Motor neuron (in vitro differentiated cells): ENCODE measurements around the gene FUBP1. TPM values are rescaled to one million over a fixed set of nuclear protein-coding genes. Genes with fewer than 3 reads are reported as not detected.
A peak's percentile ranks its signal among the peaks of the same experiment; 100 is the strongest.
"Not testable (repeated sequence)": the region's sequence is repeated elsewhere in the genome, so short reads cannot be mapped to it uniquely, and the experiment has no call there.

Experiments
- ATAC-seq, 8 experiments: fragments of 200-7000 bp; cut with Tn5 transposase; replicated peaks in 6 of 8; 2 replicates each; pipeline ENCODE4 v1.8.0; 2021; ENCODE audit warnings: mild to moderate bottlenecking in 8 of 8, moderate library complexity in 8 of 8
- H3K27ac ChIP-seq, 2 donors: fragments of 250-450 bp; sonication (Bioruptor Pico); 2 replicates each; pipeline ENCODE4 v1.9.0; 2021; ENCODE audit warnings: antibody characterized with exemption in 2 of 2, mild to moderate bottlenecking in 2 of 2, moderate library complexity in 1 of 2
- H3K4me1 ChIP-seq, 2 donors: fragments of 250-450 bp; sonication (Bioruptor Pico); replicated peaks in 1 of 2; 2 replicates each; pipeline ENCODE4 v1.6.1; 2021; ENCODE audit warnings: antibody characterized with exemption in 2 of 2, mild to moderate bottlenecking in 2 of 2, moderate library complexity in 1 of 2
- H3K4me3 ChIP-seq, 5 donors: fragments of 250-450 bp; sonication (Bioruptor Pico); 2 replicates each; pipeline ENCODE4 v1.9.0; 2021; ENCODE audit warnings: antibody characterized with exemption in 5 of 5, mild to moderate bottlenecking in 5 of 5, moderate library complexity in 4 of 5
- WGBS, 10 experiments: fragments of 450-650 bp; shearing (Covaris generic); methylation state at CpG; one replicate each; pipeline ENCODE4 v1.0.0; 2022; 5-methylcytosine and 5-hydroxymethylcytosine counted together
- in situ Hi-C, 9 experiments: fragments of 400-800 bp; cut with MboI; loops; one replicate each; pipeline ENCODE4 v1.15.0; 2021; ENCODE audit warnings: low sequenced_read_pairs in 9 of 9, low pct_unique_long_range_greater_than_20kb in 2 of 9; ENCODE audit not compliant: unreplicated experiment in 9 of 9
- total RNA-seq, 8 experiments: library from RNA; unstranded; fragments of 300-600 nt; gene quantifications; 2 replicates each; pipeline versions ENCODE4 v1.2.3 to v1.2.4, GENCODE V29; 2022

FUBP1 gene
- total RNA-seq = 100 to 1,000 TPM in 7 of 8 experiments, 10 to 100 TPM in 1; 54.7 to 380 (median 234) TPM

- in situ Hi-C loops = loop anchor here in 1 of 9 experiments (25.0 kb wide), 1 partner anchor 133 kb away; no protein-coding TSS in a partner anchor
- peak within 1 kb of the TSS; percentile 70 to 93 (median 83) for H3K4me3 ChIP-seq
- peak within 1 kb of the TSS; percentile 98 for H3K27ac ChIP-seq
- peak; percentile 78 to 92 (median 89) for ATAC-seq
- 0 to 3% (median 0%) methylated on average over 1 to 37 of the region's 57 CpGs; no CpG with 5 or more reads in 1 of the 10 experiments for WGBS, 10 experiments
- H3K4me1 ChIP-seq = peaks cover 16 to 31% of the 10 kb centered on the region in 2 donors
Measured at GRCh38 chr1:77978969-77979876, at the start of gene FUBP1. Gene FUBP1 (minus strand): TSS chr1:77979072. CDS start chr1:77979004, 68 bp downstream.

GRCh38 chr1:78021134-78021533, 42.3 kb upstream of the FUBP1 start:
- H3K27ac ChIP-seq, H3K4me1 ChIP-seq, H3K4me3 ChIP-seq: not testable (repeated sequence)
- in situ Hi-C loops = loop anchor here in 1 of 9 experiments (25.0 kb wide), 1 partner anchor 91 kb away; no protein-coding TSS in a partner anchor
- 80 to 100% (median 91%) methylated on average over 1 to 4 of the region's 4 CpGs; no CpG with 5 or more reads in 4 of the 10 experiments for WGBS, 10 experiments
- ATAC-seq = peak in 1 of 8 experiments; percentile 17

- H3K4me3 ChIP-seq = no peak overlapping the region
Measured at GRCh38 chr1:78019024-78019423, 40.2 kb upstream of the FUBP1 start.

GRCh38 chr1:78015148-78015547, 36.3 kb upstream of the FUBP1 start:
- H3K4me1 ChIP-seq = no peaks in the 10 kb centered on the region
- H3K27ac ChIP-seq = no peak overlapping the region
- in situ Hi-C loops = loop anchor here in 1 of 9 experiments (25.0 kb wide), 1 partner anchor 97 kb away; no protein-coding TSS in a partner anchor
- ATAC-seq = no peak
- H3K4me3 ChIP-seq = no peak overlapping the region

More at GRCh38 chr1:78019024-78019423, 40.2 kb upstream of the FUBP1 start:
- in situ Hi-C loops = loop anchor here in 1 of 9 experiments (25.0 kb wide), 1 partner anchor 93 kb away; no protein-coding TSS in a partner anchor
- no peak overlapping the region for H3K27ac ChIP-seq
- ATAC-seq = peak in 2 of 8 experiments; percentile 10 to 80
- no peaks in the 10 kb centered on the region for H3K4me1 ChIP-seq
- WGBS, 10 experiments = 83 to 100% (median 96%) methylated on average over 1 of the region's 1 CpG; no CpG with 5 or more reads in 2 of the 10 experiments

GRCh38 chr1:78011050-78011449, 32.2 kb upstream of the FUBP1 start:
- H3K4me3 ChIP-seq = no peak overlapping the region
- no peak for ATAC-seq
- H3K4me1 ChIP-seq = peaks cover 0 to 13% of the 10 kb centered on the region in 2 donors
- no peak overlapping the region for H3K27ac ChIP-seq
- WGBS, 10 experiments = 87 to 100% (median 100%) methylated on average over 1 to 2 of the region's 2 CpGs; no CpG with 5 or more reads in 1 of the 10 experiments
- in situ Hi-C loops = loop anchor here in 1 of 9 experiments (25.0 kb wide), 1 partner anchor 101 kb away; no protein-coding TSS in a partner anchor

GRCh38 chr1:78009836-78010235, 31.0 kb upstream of the FUBP1 start:
- no peak for ATAC-seq
- H3K4me1 ChIP-seq = peaks cover 0 to 17% of the 10 kb centered on the region in 2 donors
- WGBS, 10 experiments = 0 to 100% (median 83%) methylated on average over 1 to 3 of the region's 3 CpGs; no CpG with 5 or more reads in 1 of the 10 experiments
- in situ Hi-C loops = loop anchor here in 1 of 9 experiments (25.0 kb wide), 1 partner anchor 102 kb away; no protein-coding TSS in a partner anchor
- H3K4me3 ChIP-seq = no peak overlapping the region
- H3K27ac ChIP-seq = no peak overlapping the region

- Histone ChIP-seq H3K4me1 (peaks cover 0 to 17% of the 10 kb centered on the region in 2 donors), H3K4me3 (no peak overlapping the region), H3K27ac (no peak overlapping the region)
- in situ Hi-C loops = loop anchor here in 1 of 9 experiments (25.0 kb wide), 1 partner anchor 103 kb away; no protein-coding TSS in a partner anchor
- no peak for ATAC-seq
- WGBS, 10 experiments = 71 to 100% (median 95%) methylated on average over 1 to 3 of the region's 3 CpGs; no CpG with 5 or more reads in 1 of the 10 experiments
Measured at GRCh38 chr1:78009276-78009675, 30.4 kb upstream of the FUBP1 start.

GRCh38 chr1:78007677-78008341, 28.9 kb upstream of the FUBP1 start:
- in situ Hi-C loops = loop anchor here in 1 of 9 experiments (25.0 kb wide), 1 partner anchor 104 kb away; no protein-coding TSS in a partner anchor
- Histone ChIP-seq H3K4me1 (peaks cover 2 to 26% of the 10 kb centered on the region in 2 donors), H3K27ac (no peak overlapping the region), H3K4me3 (peak overlapping the region in 2 of 5 donors; percentile 10 to 61)
- ATAC-seq = peak in 1 of 8 experiments; percentile 4
- 75 to 100% (median 95%) methylated on average over 1 to 4 of the region's 4 CpGs for WGBS, 10 experiments

- Histone ChIP-seq H3K27ac (no peak overlapping the region), H3K4me1 (peaks cover 2 to 28% of the 10 kb centered on the region in 2 donors), H3K4me3 (peak overlapping the region; percentile 36 to 61 (median 45))
- no peak for ATAC-seq
- in situ Hi-C loops = loop anchor here in 1 of 9 experiments (25.0 kb wide), 1 partner anchor 106 kb away; no protein-coding TSS in a partner anchor
Measured at GRCh38 chr1:78006521-78006920, 27.6 kb upstream of the FUBP1 start.

- in situ Hi-C loops = loop anchor here in 1 of 9 experiments (25.0 kb wide), 1 partner anchor 107 kb away; no protein-coding TSS in a partner anchor
- ATAC-seq = no peak
Measured at GRCh38 chr1:78005755-78006154, 26.9 kb upstream of the FUBP1 start.

GRCh38 chr1:78005448-78005722, 26.5 kb upstream of the FUBP1 start:
- Histone ChIP-seq H3K27ac (peak overlapping the region; percentile 88 to 95), H3K4me1 (peaks cover 2 to 28% of the 10 kb centered on the region in 2 donors), H3K4me3 (peak overlapping the region; percentile 36 to 61 (median 45))
- no peak for ATAC-seq
- WGBS, 10 experiments = 0 to 17% (median 0%) methylated on average over 1 of the region's 1 CpG; no CpG with 5 or more reads in 2 of the 10 experiments
- in situ Hi-C loops = loop anchor here in 1 of 9 experiments (25.0 kb wide), 1 partner anchor 107 kb away; no protein-coding TSS in a partner anchor

More at GRCh38 chr1:78005755-78006154, 26.9 kb upstream of the FUBP1 start:
- Histone ChIP-seq H3K4me1 (peaks cover 2 to 28% of the 10 kb centered on the region in 2 donors), H3K4me3 (peak overlapping the region; percentile 36 to 61 (median 45)), H3K27ac (no peak overlapping the region)
- 0 to 60% (median 25%) methylated on average over 1 of the region's 1 CpG; no CpG with 5 or more reads in 3 of the 10 experiments for WGBS, 10 experiments

GRCh38 chr1:78004719-78005447, 26.0 kb upstream of the FUBP1 start, which contains the start of gene DNAJB4:
Gene DNAJB4 (plus strand): TSS chr1:78004939. CDS start chr1:78005111, 172 bp downstream.
- WGBS, 10 experiments = 0 to 5% (median 1%) methylated on average over 4 to 12 of the region's 12 CpGs
- in situ Hi-C loops = loop anchor here in 1 of 9 experiments (25.0 kb wide), 1 partner anchor 107 kb away; no protein-coding TSS in a partner anchor
- H3K4me1 ChIP-seq = peaks cover 2 to 28% of the 10 kb centered on the region in 2 donors
- H3K27ac ChIP-seq = peak within 1 kb of the TSS; percentile 88 to 95
- H3K4me3 ChIP-seq = peak within 1 kb of the TSS; percentile 36 to 61 (median 45)
- peak; percentile 92 to 99 (median 98) for ATAC-seq
